Measurements from ENCODE around the gene FILIP1L.

DNA sequence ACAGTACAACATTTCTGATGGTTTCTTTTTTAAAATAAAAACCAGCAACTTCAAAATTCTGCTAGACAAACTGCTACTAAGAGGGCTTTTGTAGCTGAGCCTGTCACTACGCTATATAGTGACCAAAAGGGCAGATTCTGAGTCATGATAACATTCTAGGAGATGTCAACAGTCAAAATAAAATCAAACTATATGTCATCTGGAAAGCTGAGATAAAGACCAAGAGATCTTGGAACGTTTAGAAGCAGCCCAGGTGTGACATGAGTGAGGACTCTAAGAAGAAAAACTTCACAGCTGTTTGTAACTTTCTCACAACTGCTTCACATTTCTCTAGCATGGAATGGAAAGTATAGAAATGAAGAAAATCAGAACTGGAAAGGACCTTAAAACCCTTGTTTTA is 84.6 kb downstream of the FILIP1L start:
- TF ChIP-seq CTCF (conservative IDR thresholded peaks at IDR 0.05): no peak
- TF ChIP-seq ZFX (IDR thresholded peaks at IDR 0.05): no peak
